B cell (primary cell): ENCODE results near the gene EXD2. TPM values are rescaled to one million over a fixed set of nuclear protein-coding genes. Genes with fewer than 3 reads are reported as not detected.

ENCODE experiments used
- ATAC-seq: fragments of 200-7000 bp; cut with Tn5 transposase; one replicate; pipeline ENCODE4 v1.10.0; 2021; ENCODE audit warnings: low read depth, mild to moderate bottlenecking, moderate number of reproducible peaks, moderate library complexity
- CTCF ChIA-PET: fragments of 350-600 bp; sonication (Branson Sonifier 250); formaldehyde crosslinking; loops from one replicate; lab custom pipeline; 2021; ENCODE audit warnings: antibody characterized with exemption, inconsistent platforms; lab: Charles Lee
- POLR2A ChIA-PET: fragments of 350-600 bp; sonication (Branson Sonifier 250); formaldehyde crosslinking; loops from one replicate; lab custom pipeline; 2021; ENCODE audit warnings: antibody characterized with exemption; lab: Charles Lee
- DNase-seq: peaks from one replicate; pipeline ENCODE4 v3.0.0; 2013
- H2AFZ ChIP-seq: 2 replicates; pipeline ENCODE4 v1.6.1; 2012; ENCODE audit warnings: mild to moderate bottlenecking, low read depth, low read length; ENCODE audit not compliant: insufficient read depth, poor library complexity, severe bottlenecking
- H3K27ac ChIP-seq, 2 donors: 1 replicate in 1 of 2; 2 replicates in 1 of 2; pipeline ENCODE4 v1.5.1; 2012 to 2013; ENCODE audit warnings: low read length in 2 of 2, mild to moderate bottlenecking in 2 of 2, moderate library complexity in 1 of 2
- H3K27me3 ChIP-seq, 4 experiments: fragments of 200-600 bp in 1 of 4; sonication (generic) in 1 of 4; replicated peaks in 1 of 4; 1 replicate in 2 of 4; 2 replicates in 2 of 4; pipeline versions ENCODE4 v1.6.1 to v1.7.0; 2013 to 2016; ENCODE audit warnings: low read length in 3 of 4, mild to moderate bottlenecking in 2 of 4, mixed read lengths in 1 of 4, moderate library complexity in 1 of 4; ENCODE audit not compliant: insufficient read depth in 4 of 4, control insufficient read depth in 3 of 4; ENCODE audit errors: control extremely low read depth in 1 of 4
- H3K36me3 ChIP-seq, 2 experiments: replicated peaks in 1 of 2; 1 replicate in 1 of 2; 2 replicates in 1 of 2; pipeline versions ENCODE4 v1.6.1 to v1.7.1; 2013; ENCODE audit warnings: low read length in 1 of 2; ENCODE audit not compliant: insufficient read depth in 2 of 2, control insufficient read depth in 1 of 2; ENCODE audit errors: control extremely low read depth in 1 of 2, extremely low read depth in 1 of 2
- H3K4me1 ChIP-seq, 2 donors: fragments of 200-600 bp in 1 of 2; sonication (generic) in 1 of 2; 1 replicate in 1 of 2; 2 replicates in 1 of 2; pipeline versions ENCODE4 v1.5.1 to v1.6.1; 2013 to 2017; ENCODE audit warnings: low read length in 2 of 2; ENCODE audit not compliant: control insufficient read depth in 2 of 2, insufficient read depth in 2 of 2
- H3K4me2 ChIP-seq: replicated peaks from 2 replicates; pipeline ENCODE3; 2012; ENCODE audit warnings: mild to moderate bottlenecking, low read depth, low read length; ENCODE audit not compliant: poor library complexity, severe bottlenecking
- H3K4me3 ChIP-seq, 5 experiments: fragments of 200-600 bp in 1 of 5; sonication (generic) in 1 of 5; 1 replicate in 3 of 5; 2 replicates in 2 of 5; pipeline versions ENCODE4 v1.5.1 to v1.7.0; 2011 to 2016; ENCODE audit warnings: low read length in 4 of 5, mild to moderate bottlenecking in 4 of 5, low read depth in 2 of 5, control low read depth in 1 of 5, moderate library complexity in 1 of 5; ENCODE audit not compliant: insufficient read depth in 1 of 5; ENCODE audit errors: control extremely low read depth in 1 of 5, extremely low read depth in 1 of 5
- H3K79me2 ChIP-seq: fragments of 200-600 bp; sonication (generic); one replicate; pipeline ENCODE4 v1.6.0; 2016; ENCODE audit warnings: low read length; ENCODE audit not compliant: control insufficient read depth, insufficient read depth
- H3K9ac ChIP-seq: fragments of 200-600 bp; sonication (generic); 2 replicates; pipeline ENCODE4 v1.6.1; 2017; ENCODE audit warnings: mild to moderate bottlenecking, low read length, moderate library complexity
- H3K9me3 ChIP-seq, 3 donors: one replicate each; pipeline versions ENCODE4 v1.6.1 to v1.7.1; 2013; ENCODE audit warnings: low read length in 2 of 3; ENCODE audit not compliant: control insufficient read depth in 2 of 3, insufficient read depth in 1 of 3; ENCODE audit errors: control extremely low read depth in 1 of 3
- H4K20me1 ChIP-seq: 2 replicates; pipeline ENCODE4 v1.6.0; 2012; ENCODE audit warnings: mild to moderate bottlenecking, low read length; ENCODE audit not compliant: insufficient read depth, control insufficient read depth, poor library complexity, severe bottlenecking
- H3K27ac Mint-ChIP-seq: one replicate; pipeline ENCODE4 v1.8.0; 2021; ENCODE audit warnings: mixed read lengths
- H3K27me3 Mint-ChIP-seq: one replicate; pipeline ENCODE4 v1.8.0; 2021; ENCODE audit warnings: mixed read lengths
- H3K4me1 Mint-ChIP-seq: one replicate; pipeline ENCODE4 v1.8.0; 2021; ENCODE audit warnings: mixed read lengths
- H3K4me3 Mint-ChIP-seq: one replicate; pipeline ENCODE4 v1.8.0; 2021; ENCODE audit warnings: mixed read lengths
- H3K9me3 Mint-ChIP-seq: one replicate; pipeline ENCODE4 v1.8.0; 2022; ENCODE audit warnings: mixed read lengths; ENCODE audit not compliant: insufficient read depth
- CTCF ChIP-seq: fragments of 200-600 bp; IDR thresholded peaks from one replicate; pipeline ENCODE4 v1.8.0; 2022; ENCODE audit warnings: antibody characterized with exemption, mild to moderate bottlenecking
- EZH2 ChIP-seq: IDR thresholded peaks from 2 replicates; pipeline ENCODE4 v1.6.1; 2012; ENCODE audit warnings: borderline replicate concordance, low read depth, mild to moderate bottlenecking, moderate library complexity, low read length; ENCODE audit not compliant: insufficient read depth, poor library complexity, severe bottlenecking
- WGBS: methylation state at CpG from one replicate; pipeline ENCODE4 v1.1.5; 2013; ENCODE audit warnings: missing lambda C conversion rate; ENCODE audit not compliant: insufficient coverage; 5-methylcytosine and 5-hydroxymethylcytosine counted together
- intact Hi-C: fragments of 100-400 bp; cut with micrococcal nuclease; formaldehyde crosslinking; loops from one replicate; pipeline ENCODE4 v1.10.0; 2022
- polyA plus RNA-seq: library from polyadenylated mRNA; depleted of rRNA; stranded (reverse); fragments of >200 nt; gene quantifications from 2 replicates; pipeline ENCODE4 v1.2.3, GENCODE V29; 2012
- total RNA-seq, 2 donors: library from RNA; stranded (reverse); fragments of 120-200 nt in 1 of 2; gene quantifications; 1 replicate in 1 of 2; 2 replicates in 1 of 2; pipeline versions ENCODE4 v1.2.3 to v1.2.4, GENCODE V29; 2013 to 2022

The EXD2 gene
- total and polyA plus RNA-seq, 2 donors (not counting 1 experiment from before 2014, with no cell fraction given): 3.6 to 10.0 TPM

- Mint-ChIP-seq H3K4me3 (peak overlapping the region; percentile 89), H3K27me3 (peaks cover 3% of the 10 kb centered on the region), H3K9me3 (no peaks in the 10 kb centered on the region), H3K27ac (peak overlapping the region; percentile 95), H3K4me1 (peaks cover 32% of the 10 kb centered on the region)
- H3K27me3 ChIP-seq: no peaks in the 10 kb centered on the region
- peaks cover 9 to 21% of the 10 kb centered on the region in 2 donors for H3K4me1 ChIP-seq
- H2AFZ ChIP-seq: peak overlapping the region; percentile 91
- DNase-seq (no peak), ATAC-seq (peak; percentile 92)
- TF ChIP-seq CTCF (no peak), EZH2 (no peak)
- POLR2A ChIA-PET: interaction anchor here (0.5 to 0.8 kb wide), 2 partner anchors 28 to 37 kb away, joined by 3 read pairs; partner anchors contain the start of gene EXD2
- intact Hi-C loops: loop anchor here (1.0 to 5.0 kb wide), 5 partner anchors 38 to 1791 kb away; partner anchors contain the start of genes EIF2S1, ERH, EXD2 and SLC39A9
- no peaks in the 10 kb centered on the region for H3K9me3 ChIP-seq
- peaks cover 33% of the 10 kb centered on the region for H4K20me1 ChIP-seq
- H3K79me2 ChIP-seq: peaks cover 38% of the 10 kb centered on the region
- peak overlapping the region; percentile 56 to 72 for H3K27ac ChIP-seq
- CTCF ChIA-PET: interaction anchor here (0.6 to 2.2 kb wide), 3 partner anchors 39 to 323 kb away, joined by 3 to 7 read pairs (median 4); partner anchors contain the start of gene EXD2
- peak overlapping the region; percentile 98 for H3K4me2 ChIP-seq
- under 1% methylated on average over 65 of the region's 72 CpGs for WGBS
- peak overlapping the region; percentile 21 to 94 (median 92) for H3K4me3 ChIP-seq
- peaks cover 1 to 5% of the 10 kb centered on the region in 2 experiments for H3K36me3 ChIP-seq
- H3K9ac ChIP-seq: peak overlapping the region; percentile 92
Observed at GRCh38 chr14:69153152-69153872, 38.0 kb upstream of the EXD2 start.

DNA sequence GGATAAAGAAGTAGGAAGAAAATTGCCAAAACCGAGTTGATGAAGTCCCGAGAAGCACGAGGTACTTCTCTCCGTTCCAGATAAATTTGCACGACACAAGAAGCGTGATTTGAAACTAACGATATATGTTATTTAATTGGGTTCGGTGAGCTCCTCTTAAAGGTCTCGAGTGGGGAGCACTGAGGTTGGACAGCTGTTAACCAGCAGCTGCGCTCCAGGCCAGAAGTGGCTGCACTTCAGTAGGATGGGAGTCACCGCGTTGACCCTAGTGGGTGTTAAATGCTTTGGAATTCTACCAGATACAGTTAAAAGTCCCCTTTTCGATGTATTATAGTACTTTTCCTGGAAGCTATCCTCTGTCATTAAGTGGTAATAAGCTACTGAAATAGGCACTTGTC lies 37.4 kb upstream of the EXD2 start:
- peaks cover 33% of the 10 kb centered on the region for H3K79me2 ChIP-seq
- 0% methylated on average over 10 of the region's 13 CpGs for WGBS
- Mint-ChIP-seq H3K4me3 (peak overlapping the region; percentile 89), H3K27ac (peak overlapping the region; percentile 79), H3K4me1 (peaks cover 28% of the 10 kb centered on the region), H3K9me3 (no peaks in the 10 kb centered on the region), H3K27me3 (peaks cover 3% of the 10 kb centered on the region)
- H2AFZ ChIP-seq: peak overlapping the region; percentile 91
- ChIA-PET POLR2A (interaction anchor here (0.6 to 0.8 kb wide), 2 partner anchors 37 to 1487 kb away, joined by 3 to 5 read pairs; partner anchors contain the start of gene EXD2), CTCF (interaction anchor here (0.6 to 2.2 kb wide), 3 partner anchors 38 to 323 kb away, joined by 3 to 7 read pairs (median 4); partner anchors contain the start of gene EXD2)
- intact Hi-C loops: loop anchor here (1.0 to 5.0 kb wide), 5 partner anchors 37 to 1792 kb away; partner anchors contain the start of genes EIF2S1, ERH, EXD2 and SLC39A9
- DNase-seq (no peak), ATAC-seq (no peak)
- TF ChIP-seq CTCF (no peak), EZH2 (no peak)
- peak overlapping the region; percentile 98 for H3K4me2 ChIP-seq
- peak overlapping the region in 1 of 2 donors; percentile 56 for H3K27ac ChIP-seq
- peaks cover 27% of the 10 kb centered on the region for H4K20me1 ChIP-seq
- no peaks in the 10 kb centered on the region for H3K9me3 ChIP-seq
- peaks cover 9 to 21% of the 10 kb centered on the region in 2 donors for H3K4me1 ChIP-seq
- no peaks in the 10 kb centered on the region for H3K27me3 ChIP-seq
- H3K36me3 ChIP-seq: peaks cover 1 to 3% of the 10 kb centered on the region in 2 experiments
- peak overlapping the region; percentile 92 for H3K9ac ChIP-seq
- peak overlapping the region; percentile 11 to 94 (median 92) for H3K4me3 ChIP-seq
